ENCODE results near the gene COLEC11. TPM values are rescaled to one million over a fixed set of nuclear protein-coding genes. Genes with fewer than 3 reads are reported as not detected.

Gene COLEC11
- total and polyA plus RNA-seq, 2 experiments from 2014 or later: 1.3 to 1.5 TPM

DNA sequence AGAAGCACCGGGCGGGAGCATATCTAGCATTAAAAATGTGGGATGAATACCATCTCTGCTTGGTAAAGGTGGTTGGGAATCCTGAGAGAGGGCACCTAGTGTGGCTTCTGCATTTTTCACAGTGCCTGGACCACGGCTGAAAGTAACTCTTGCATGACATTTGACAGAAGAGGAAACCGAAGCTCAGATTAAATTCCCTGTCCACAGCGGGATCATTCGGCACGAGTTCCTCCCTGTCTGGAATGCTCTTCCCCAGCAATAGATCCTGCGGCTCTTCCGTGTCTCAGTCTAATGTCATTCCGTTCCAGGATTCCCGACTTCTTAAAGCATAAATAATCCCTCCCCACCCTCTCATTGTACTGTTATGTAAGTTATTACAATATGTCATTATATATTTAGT, 20.8 kb upstream of the COLEC11 start (continued):
- TF ChIP-seq, protein P1, sequence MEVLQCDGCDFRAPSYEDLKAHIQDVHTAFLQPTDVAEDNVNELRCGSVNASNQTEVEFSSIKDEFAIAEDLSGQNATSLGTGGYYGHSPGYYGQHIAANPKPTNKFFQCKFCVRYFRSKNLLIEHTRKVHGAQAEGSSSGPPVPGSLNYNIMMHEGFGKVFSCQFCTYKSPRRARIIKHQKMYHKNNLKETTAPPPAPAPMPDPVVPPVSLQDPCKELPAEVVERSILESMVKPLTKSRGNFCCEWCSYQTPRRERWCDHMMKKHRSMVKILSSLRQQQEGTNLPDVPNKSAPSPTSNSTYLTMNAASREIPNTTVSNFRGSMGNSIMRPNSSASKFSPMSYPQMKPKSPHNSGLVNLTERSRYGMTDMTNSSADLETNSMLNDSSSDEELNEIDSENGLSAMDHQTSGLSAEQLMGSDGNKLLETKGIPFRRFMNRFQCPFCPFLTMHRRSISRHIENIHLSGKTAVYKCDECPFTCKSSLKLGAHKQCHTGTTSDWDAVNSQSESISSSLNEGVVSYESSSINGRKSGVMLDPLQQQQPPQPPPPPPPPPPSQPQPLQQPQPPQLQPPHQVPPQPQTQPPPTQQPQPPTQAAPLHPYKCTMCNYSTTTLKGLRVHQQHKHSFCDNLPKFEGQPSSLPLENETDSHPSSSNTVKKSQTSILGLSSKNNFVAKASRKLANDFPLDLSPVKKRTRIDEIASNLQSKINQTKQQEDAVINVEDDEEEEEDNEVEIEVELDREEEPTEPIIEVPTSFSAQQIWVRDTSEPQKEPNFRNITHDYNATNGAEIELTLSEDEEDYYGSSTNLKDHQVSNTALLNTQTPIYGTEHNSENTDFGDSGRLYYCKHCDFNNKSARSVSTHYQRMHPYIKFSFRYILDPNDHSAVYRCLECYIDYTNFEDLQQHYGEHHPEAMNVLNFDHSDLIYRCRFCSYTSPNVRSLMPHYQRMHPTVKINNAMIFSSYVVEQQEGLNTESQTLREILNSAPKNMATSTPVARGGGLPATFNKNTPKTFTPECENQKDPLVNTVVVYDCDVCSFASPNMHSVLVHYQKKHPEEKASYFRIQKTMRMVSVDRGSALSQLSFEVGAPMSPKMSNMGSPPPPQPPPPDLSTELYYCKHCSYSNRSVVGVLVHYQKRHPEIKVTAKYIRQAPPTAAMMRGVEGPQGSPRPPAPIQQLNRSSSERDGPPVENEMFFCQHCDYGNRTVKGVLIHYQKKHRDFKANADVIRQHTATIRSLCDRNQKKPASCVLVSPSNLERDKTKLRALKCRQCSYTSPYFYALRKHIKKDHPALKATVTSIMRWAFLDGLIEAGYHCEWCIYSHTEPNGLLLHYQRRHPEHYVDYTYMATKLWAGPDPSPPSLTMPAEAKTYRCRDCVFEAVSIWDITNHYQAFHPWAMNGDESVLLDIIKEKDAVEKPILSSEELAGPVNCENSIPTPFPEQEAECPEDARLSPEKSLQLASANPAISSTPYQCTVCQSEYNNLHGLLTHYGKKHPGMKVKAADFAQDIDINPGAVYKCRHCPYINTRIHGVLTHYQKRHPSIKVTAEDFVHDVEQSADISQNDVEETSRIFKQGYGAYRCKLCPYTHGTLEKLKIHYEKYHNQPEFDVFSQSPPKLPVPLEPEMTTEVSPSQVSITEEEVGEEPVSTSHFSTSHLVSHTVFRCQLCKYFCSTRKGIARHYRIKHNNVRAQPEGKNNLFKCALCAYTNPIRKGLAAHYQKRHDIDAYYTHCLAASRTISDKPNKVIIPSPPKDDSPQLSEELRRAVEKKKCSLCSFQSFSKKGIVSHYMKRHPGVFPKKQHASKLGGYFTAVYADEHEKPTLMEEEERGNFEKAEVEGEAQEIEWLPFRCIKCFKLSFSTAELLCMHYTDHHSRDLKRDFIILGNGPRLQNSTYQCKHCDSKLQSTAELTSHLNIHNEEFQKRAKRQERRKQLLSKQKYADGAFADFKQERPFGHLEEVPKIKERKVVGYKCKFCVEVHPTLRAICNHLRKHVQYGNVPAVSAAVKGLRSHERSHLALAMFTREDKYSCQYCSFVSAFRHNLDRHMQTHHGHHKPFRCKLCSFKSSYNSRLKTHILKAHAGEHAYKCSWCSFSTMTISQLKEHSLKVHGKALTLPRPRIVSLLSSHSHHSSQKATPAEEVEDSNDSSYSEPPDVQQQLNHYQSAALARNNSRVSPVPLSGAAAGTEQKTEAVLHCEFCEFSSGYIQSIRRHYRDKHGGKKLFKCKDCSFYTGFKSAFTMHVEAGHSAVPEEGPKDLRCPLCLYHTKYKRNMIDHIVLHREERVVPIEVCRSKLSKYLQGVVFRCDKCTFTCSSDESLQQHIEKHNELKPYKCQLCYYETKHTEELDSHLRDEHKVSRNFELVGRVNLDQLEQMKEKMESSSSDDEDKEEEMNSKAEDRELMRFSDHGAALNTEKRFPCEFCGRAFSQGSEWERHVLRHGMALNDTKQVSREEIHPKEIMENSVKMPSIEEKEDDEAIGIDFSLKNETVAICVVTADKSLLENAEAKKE (CRISPR knock-in tag; IDR thresholded peaks at IDR 0.05): no peak

DNA sequence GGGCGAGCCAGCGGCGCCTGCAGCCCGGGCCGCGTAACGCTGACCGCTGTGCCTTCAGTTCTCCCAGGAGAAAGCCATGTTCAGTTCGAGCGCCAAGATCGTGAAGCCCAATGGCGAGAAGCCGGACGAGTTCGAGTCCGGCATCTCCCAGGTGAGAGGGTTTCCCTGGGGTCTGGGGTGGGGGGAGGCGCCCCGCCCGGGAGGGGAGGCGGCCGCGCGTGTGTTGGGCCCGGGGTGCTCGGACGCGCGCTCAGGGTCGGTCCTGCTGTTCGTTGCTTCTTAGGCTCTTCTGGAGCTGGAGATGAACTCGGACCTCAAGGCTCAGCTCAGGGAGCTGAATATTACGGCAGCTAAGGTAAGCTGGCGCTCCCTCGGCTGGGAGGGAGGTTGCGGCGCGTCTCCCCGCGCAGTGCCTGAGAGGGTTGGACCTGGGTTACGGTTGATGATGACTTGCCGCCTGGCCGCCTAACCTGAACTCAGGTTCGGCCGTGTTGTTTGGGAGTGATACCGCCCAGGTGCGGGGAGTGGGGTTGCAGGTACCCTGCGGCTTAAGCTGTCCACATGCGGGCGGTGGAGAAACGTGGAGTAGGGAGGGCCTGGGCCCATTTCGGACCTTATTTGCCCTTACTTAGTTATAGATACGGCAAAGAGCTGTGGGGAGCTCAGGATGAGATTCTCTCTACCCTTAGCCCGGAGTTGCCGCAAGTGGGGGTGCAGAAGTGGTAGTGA, 19.2 kb upstream of the COLEC11 start:
- peak overlapping the region; percentile 99 for H3K4me3 Mint-ChIP-seq
- peak; percentile 24 for ATAC-seq
- Histone ChIP-seq H3F3A (replicated peaks; ENCODE audit: low read depth) (peaks cover 31% of the 10 kb centered on the region), H3K4me1 (ENCODE audit: insufficient read depth) (peaks cover 15% of the 10 kb centered on the region), H3K27me3 (ENCODE audit: insufficient read depth) (no peaks in the 10 kb centered on the region), H4K20me1 (replicated peaks; ENCODE audit: insufficient read depth) (peaks cover 45% of the 10 kb centered on the region), H3K79me2 (replicated peaks; ENCODE audit: insufficient read depth) (peaks cover 56% of the 10 kb centered on the region), H3K9me2 (ENCODE audit: insufficient read depth) (no peaks in the 10 kb centered on the region), H3K27ac (ENCODE audit: low read depth) (peak overlapping the region; percentile 94), H3K36me3 (ENCODE audit: insufficient read depth) (peaks cover 44% of the 10 kb centered on the region), H3K4me3 (peak overlapping the region; percentile 99), H2AFZ (no peak overlapping the region), H3K4me2 (peak overlapping the region; percentile 92)
- H3K4me1 Mint-ChIP-seq: peaks cover 31% of the 10 kb centered on the region
- no peaks in the 10 kb centered on the region for H3K9me3 Mint-ChIP-seq
- DNase-seq (ENCODE audit: low spot score): peak; percentile 14
- H3K36me3 Mint-ChIP-seq (ENCODE audit: low read depth): peaks cover 54% of the 10 kb centered on the region
- H3K27ac Mint-ChIP-seq: peak overlapping the region; percentile 99
- peaks cover 13% of the 10 kb centered on the region for H3K27me3 Mint-ChIP-seq (ENCODE audit: insufficient read depth, low read depth, poor library complexity)
- TF ChIP-seq STAT1 (IDR thresholded peaks at IDR 0.05; ENCODE audit: unreplicated experiment) (no peak), EZH2phosphoT487 (IDR thresholded peaks at IDR 0.05; ENCODE audit: unreplicated experiment) (no peak), EZH2 (IDR thresholded peaks at IDR 0.05; ENCODE audit: low read depth, unreplicated experiment) (no peak), POLR2AphosphoS5 (IDR thresholded peaks at IDR 0.05; ENCODE audit: low read depth) (no peak), CREB1 (CRISPR knock-in tag; IDR thresholded peaks at IDR 0.05; ENCODE audit: low read depth) (no peak), ZNF331 (CRISPR knock-in tag; IDR thresholded peaks at IDR 0.05; ENCODE audit: low read depth) (no peak), NANOG (IDR thresholded peaks at IDR 0.05; ENCODE audit: borderline replicate concordance) (no peak), JUNB (IDR thresholded peaks at IDR 0.05; ENCODE audit: unreplicated experiment) (no peak)
- TF ChIP-seq, protein P2, sequence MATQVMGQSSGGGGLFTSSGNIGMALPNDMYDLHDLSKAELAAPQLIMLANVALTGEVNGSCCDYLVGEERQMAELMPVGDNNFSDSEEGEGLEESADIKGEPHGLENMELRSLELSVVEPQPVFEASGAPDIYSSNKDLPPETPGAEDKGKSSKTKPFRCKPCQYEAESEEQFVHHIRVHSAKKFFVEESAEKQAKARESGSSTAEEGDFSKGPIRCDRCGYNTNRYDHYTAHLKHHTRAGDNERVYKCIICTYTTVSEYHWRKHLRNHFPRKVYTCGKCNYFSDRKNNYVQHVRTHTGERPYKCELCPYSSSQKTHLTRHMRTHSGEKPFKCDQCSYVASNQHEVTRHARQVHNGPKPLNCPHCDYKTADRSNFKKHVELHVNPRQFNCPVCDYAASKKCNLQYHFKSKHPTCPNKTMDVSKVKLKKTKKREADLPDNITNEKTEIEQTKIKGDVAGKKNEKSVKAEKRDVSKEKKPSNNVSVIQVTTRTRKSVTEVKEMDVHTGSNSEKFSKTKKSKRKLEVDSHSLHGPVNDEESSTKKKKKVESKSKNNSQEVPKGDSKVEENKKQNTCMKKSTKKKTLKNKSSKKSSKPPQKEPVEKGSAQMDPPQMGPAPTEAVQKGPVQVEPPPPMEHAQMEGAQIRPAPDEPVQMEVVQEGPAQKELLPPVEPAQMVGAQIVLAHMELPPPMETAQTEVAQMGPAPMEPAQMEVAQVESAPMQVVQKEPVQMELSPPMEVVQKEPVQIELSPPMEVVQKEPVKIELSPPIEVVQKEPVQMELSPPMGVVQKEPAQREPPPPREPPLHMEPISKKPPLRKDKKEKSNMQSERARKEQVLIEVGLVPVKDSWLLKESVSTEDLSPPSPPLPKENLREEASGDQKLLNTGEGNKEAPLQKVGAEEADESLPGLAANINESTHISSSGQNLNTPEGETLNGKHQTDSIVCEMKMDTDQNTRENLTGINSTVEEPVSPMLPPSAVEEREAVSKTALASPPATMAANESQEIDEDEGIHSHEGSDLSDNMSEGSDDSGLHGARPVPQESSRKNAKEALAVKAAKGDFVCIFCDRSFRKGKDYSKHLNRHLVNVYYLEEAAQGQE (IDR thresholded peaks at IDR 0.05; ENCODE audit: unreplicated experiment): no peak
- TF ChIP-seq, protein P3, sequence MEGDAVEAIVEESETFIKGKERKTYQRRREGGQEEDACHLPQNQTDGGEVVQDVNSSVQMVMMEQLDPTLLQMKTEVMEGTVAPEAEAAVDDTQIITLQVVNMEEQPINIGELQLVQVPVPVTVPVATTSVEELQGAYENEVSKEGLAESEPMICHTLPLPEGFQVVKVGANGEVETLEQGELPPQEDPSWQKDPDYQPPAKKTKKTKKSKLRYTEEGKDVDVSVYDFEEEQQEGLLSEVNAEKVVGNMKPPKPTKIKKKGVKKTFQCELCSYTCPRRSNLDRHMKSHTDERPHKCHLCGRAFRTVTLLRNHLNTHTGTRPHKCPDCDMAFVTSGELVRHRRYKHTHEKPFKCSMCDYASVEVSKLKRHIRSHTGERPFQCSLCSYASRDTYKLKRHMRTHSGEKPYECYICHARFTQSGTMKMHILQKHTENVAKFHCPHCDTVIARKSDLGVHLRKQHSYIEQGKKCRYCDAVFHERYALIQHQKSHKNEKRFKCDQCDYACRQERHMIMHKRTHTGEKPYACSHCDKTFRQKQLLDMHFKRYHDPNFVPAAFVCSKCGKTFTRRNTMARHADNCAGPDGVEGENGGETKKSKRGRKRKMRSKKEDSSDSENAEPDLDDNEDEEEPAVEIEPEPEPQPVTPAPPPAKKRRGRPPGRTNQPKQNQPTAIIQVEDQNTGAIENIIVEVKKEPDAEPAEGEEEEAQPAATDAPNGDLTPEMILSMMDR (conservative IDR thresholded peaks at IDR 0.05; ENCODE audit: low read depth in 2 of 2): no peak
- TF ChIP-seq, protein P4, sequence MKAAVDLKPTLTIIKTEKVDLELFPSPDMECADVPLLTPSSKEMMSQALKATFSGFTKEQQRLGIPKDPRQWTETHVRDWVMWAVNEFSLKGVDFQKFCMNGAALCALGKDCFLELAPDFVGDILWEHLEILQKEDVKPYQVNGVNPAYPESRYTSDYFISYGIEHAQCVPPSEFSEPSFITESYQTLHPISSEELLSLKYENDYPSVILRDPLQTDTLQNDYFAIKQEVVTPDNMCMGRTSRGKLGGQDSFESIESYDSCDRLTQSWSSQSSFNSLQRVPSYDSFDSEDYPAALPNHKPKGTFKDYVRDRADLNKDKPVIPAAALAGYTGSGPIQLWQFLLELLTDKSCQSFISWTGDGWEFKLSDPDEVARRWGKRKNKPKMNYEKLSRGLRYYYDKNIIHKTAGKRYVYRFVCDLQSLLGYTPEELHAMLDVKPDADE (IDR thresholded peaks at IDR 0.05): no peak

Data from GM23338 (cell line).